Measurements from ENCODE around the gene TMEM201.
A peak's percentile ranks its signal among the peaks of the same experiment; 100 is the strongest.

Gene TMEM201

GRCh38 chr1:9654051-9654833, 65.5 kb downstream of the TMEM201 start:
- no peak for DNase-seq

GRCh38 chr1:9654834-9655723, 66.4 kb downstream of the TMEM201 start:
- DNase-seq = peak in 2 of 4 experiments; percentile 25 to 56

GRCh38 chr1:9655836-9656235, 67.1 kb downstream of the TMEM201 start:
- no peak for DNase-seq

- DNase-seq = no peak
Measured at GRCh38 chr1:9657521-9658032, 68.9 kb downstream of the TMEM201 start.

DNA sequence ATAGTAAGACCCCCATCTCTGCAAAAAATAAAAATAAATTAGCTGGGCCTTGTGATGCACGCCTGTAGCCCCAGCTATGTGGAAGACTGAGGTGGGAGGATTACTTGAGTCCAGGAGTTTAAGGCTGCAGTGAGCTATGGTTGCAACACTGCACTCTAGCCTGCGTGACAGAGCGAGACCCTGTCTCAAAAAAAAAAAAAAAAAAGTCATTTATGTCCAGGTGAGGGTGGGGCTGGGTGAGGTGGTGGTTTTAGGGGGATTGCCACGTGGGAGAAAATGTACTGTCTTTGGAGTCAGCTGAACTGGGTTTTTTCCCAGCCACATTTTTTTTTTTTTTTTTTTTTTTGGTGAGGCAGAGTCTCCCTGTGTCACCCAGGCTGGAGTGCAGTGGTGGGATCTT, 69.5 kb downstream of the TMEM201 start:
- no peak for DNase-seq

DNA sequence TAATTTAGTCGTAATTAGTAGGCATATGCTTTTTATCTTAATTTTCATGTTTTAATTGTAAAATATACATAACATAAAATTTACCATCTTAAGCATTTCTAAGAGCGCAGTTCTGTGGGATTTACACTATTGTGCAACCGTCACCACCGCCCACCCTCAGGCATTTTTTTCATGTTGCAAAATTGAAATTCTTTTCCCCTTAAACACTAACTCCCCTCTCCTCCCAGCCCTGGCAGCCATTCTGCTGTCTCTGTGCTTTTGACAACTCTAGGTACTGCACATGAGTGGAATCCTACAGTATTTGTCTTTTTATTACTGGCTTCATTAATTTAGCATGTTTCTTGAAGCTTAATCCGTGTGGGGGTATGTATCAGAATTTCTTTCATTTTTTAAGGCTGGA, 70.6 kb downstream of the TMEM201 start:
- DNase-seq = no peak

DNA sequence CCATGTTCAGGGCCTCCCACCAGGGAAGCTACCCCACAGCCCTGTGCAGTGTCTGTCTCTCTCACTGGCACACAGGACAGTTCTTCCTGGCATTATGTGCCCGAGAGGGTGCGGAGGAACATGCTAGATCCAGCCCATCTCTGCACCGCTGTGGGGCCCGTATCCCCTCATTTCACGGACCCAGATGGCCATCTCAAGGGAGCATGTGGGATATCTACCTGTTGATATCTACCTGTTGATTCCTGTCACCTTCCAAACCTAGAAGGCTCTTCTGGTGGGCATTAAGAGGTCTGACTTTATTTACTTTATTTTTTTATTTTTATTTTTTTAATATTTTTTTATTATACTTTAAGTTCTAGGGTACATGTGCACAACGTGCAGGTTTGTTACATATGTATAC, 74.5 kb downstream of the TMEM201 start:
- DNase-seq = no peak

All from activated CD4-positive, CD25-positive, alpha-beta regulatory T cell (primary cell).